Measurements from ENCODE around the gene MPHOSPH9. TPM values are rescaled to one million over a fixed set of nuclear protein-coding genes. Genes with fewer than 3 reads are reported as not detected.

Gene MPHOSPH9
- total RNA-seq, 4 donors from 2014 or later, result 3.5 to 16.8 (median 9.8) TPM

DNA sequence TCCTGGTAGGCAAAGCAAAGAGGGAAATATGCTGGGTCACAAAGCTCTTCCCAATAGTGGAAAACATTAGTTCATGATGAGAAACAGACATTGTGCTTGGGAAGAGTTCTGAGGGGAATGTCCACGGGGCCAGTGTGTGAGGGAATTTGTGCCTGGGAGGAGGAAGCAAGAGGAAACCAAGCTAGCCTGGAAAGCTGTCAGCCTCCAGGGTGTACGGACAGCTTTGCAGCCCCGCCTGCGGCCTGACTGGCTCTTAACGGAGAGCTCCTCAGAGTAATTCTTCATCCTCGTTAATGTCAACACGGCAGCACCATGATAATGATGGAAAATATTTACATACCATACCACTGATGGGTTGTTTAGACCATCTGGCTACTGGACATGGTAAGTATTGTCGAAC lies 114.4 kb downstream of the MPHOSPH9 start:
- intact Hi-C loops (cut with DNase I; ENCODE audit: low total_unique reads), result no loop called here
- WGBS, 2 donors, result 69 to 79% methylated on average over 8 of the region's 8 CpGs
- no peak for DNase-seq (ENCODE audit: low spot score in 2 of 2)
- TF ChIP-seq POLR2A (IDR thresholded peaks at IDR 0.05), result no peak
- TF ChIP-seq, protein P1, sequence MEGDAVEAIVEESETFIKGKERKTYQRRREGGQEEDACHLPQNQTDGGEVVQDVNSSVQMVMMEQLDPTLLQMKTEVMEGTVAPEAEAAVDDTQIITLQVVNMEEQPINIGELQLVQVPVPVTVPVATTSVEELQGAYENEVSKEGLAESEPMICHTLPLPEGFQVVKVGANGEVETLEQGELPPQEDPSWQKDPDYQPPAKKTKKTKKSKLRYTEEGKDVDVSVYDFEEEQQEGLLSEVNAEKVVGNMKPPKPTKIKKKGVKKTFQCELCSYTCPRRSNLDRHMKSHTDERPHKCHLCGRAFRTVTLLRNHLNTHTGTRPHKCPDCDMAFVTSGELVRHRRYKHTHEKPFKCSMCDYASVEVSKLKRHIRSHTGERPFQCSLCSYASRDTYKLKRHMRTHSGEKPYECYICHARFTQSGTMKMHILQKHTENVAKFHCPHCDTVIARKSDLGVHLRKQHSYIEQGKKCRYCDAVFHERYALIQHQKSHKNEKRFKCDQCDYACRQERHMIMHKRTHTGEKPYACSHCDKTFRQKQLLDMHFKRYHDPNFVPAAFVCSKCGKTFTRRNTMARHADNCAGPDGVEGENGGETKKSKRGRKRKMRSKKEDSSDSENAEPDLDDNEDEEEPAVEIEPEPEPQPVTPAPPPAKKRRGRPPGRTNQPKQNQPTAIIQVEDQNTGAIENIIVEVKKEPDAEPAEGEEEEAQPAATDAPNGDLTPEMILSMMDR (IDR thresholded peaks at IDR 0.05), result no peak
- H3K4me3 ChIP-seq (ENCODE audit: low read depth, poor library complexity, severe bottlenecking), result no peak overlapping the region

GRCh38 chr12:123115409-123116121 lies 117.4 kb downstream of the MPHOSPH9 start:
- TF ChIP-seq, protein P1 (IDR thresholded peaks at IDR 0.05), result no peak
- TF ChIP-seq POLR2A (IDR thresholded peaks at IDR 0.05), result no peak
- intact Hi-C loops (cut with DNase I; ENCODE audit: low total_unique reads), result no loop called here
- H3K4me3 ChIP-seq (ENCODE audit: low read depth, poor library complexity, severe bottlenecking), result no peak overlapping the region
- WGBS, 2 donors, result 32 to 35% methylated on average over 8 of the region's 8 CpGs
- DNase-seq (ENCODE audit: low spot score in 2 of 2), result peak in 1 of 2 donors; percentile 78

- WGBS, 2 donors, result 48 to 54% methylated on average over 13 of the region's 13 CpGs
- intact Hi-C loops (cut with DNase I; ENCODE audit: low total_unique reads), result no loop called here
- no peak for TF ChIP-seq POLR2A (IDR thresholded peaks at IDR 0.05)
- TF ChIP-seq, protein P1 (IDR thresholded peaks at IDR 0.05), result no peak
- no peak for DNase-seq (ENCODE audit: low spot score in 2 of 2)
- no peak overlapping the region for H3K4me3 ChIP-seq (ENCODE audit: low read depth, poor library complexity, severe bottlenecking)
Observed at GRCh38 chr12:123114304-123115083, 118.4 kb downstream of the MPHOSPH9 start.

DNA sequence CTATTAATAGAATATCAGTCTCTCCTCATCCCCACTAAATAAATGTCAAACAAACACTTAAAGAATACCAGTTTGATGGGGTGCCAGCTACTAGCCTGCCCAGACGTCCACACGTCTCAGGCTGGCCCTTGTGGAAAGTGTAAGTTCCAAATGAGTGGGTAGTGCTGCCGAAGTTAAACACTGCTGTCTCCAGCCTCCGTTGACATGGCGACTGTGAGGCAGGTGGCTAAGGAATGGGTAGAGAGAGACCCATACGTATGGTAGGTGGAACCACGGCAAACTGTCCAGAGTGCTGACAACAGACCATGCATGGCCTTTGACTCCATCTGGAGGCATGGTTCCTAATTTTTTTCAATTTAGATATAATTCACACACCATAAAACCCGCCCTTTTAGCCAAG lies 119.9 kb downstream of the MPHOSPH9 start:
- TF ChIP-seq, protein P1 (IDR thresholded peaks at IDR 0.05), result no peak
- no peak for TF ChIP-seq POLR2A (IDR thresholded peaks at IDR 0.05)
- intact Hi-C loops (cut with DNase I; ENCODE audit: low total_unique reads), result no loop called here
- WGBS, 2 donors, result 84 to 89% methylated on average over 8 of the region's 8 CpGs
- no peak overlapping the region for H3K4me3 ChIP-seq (ENCODE audit: low read depth, poor library complexity, severe bottlenecking)
- no peak for DNase-seq (ENCODE audit: low spot score in 2 of 2)

DNA sequence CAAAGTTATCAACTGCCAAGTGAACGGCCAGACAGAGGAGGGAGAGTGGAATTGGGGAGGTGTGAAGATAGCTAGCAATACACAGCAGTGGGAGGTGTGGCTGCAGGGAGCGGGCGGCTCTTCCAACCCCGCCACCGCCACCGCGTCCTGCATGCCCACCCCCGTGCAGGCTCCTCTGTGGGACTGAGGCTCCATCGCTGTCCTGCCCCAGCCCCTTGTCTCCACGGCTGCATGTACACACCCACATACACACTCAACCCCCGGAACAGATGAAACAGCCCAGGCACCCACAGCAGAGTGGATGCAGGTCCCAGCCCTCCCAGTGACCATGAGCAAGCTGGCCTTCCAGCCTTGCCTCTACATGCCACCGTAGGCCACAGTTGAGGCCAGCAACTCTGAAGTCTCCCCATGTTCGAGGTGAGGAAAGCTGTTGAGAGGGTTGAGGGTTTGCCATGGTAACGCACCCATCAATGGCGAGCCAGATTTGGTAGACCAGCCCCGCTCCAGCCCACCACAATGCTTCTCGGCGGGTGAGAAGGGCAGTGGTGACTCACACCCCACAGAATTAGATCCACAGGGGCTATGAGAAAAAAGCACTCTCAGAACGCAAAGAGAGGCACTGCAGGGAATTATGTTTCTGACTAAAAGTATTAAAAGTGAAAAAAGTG lies 121.3 kb downstream of the MPHOSPH9 start:
- 86 to 88% methylated on average over 19 of the region's 19 CpGs for WGBS, 2 donors
- no peak for DNase-seq (ENCODE audit: low spot score in 2 of 2)
- intact Hi-C loops (cut with DNase I; ENCODE audit: low total_unique reads), result no loop called here
- no peak overlapping the region for H3K4me3 ChIP-seq (ENCODE audit: low read depth, poor library complexity, severe bottlenecking)
- no peak for TF ChIP-seq POLR2A (IDR thresholded peaks at IDR 0.05)
- TF ChIP-seq, protein P1 (IDR thresholded peaks at IDR 0.05), result no peak

Data from lower leg skin (tissue), 4 donors.